ENCODE measurements around the gene MARCHF2.
"Not testable (repeated sequence)": the region's sequence is repeated elsewhere in the genome, so short reads cannot be mapped to it uniquely, and the experiment has no call there.

Gene MARCHF2, protein sequence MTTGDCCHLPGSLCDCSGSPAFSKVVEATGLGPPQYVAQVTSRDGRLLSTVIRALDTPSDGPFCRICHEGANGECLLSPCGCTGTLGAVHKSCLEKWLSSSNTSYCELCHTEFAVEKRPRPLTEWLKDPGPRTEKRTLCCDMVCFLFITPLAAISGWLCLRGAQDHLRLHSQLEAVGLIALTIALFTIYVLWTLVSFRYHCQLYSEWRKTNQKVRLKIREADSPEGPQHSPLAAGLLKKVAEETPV

GRCh38 chr19:8412783-8413628 is at the start of gene MARCHF2:
Gene MARCHF2 (plus strand): TSS chr19:8413305. CDS start chr19:8421841, 8,536 bp downstream.
- Histone ChIP-seq H3K4me3 (ENCODE audit: low read depth in 1 of 2, low read length in 2 of 2) (peak within 1 kb of the TSS; percentile 66 to 92), H3K36me3 (ENCODE audit: insufficient read depth, low read length) (no peaks in the 10 kb centered on the region), H3K27ac (ENCODE audit: low read depth, low read length) (peak within 1 kb of the TSS; percentile 47), H3K27me3 (ENCODE audit: control insufficient read depth in 1 of 2, insufficient read depth in 2 of 2, low read length in 2 of 2) (no peaks in the 10 kb centered on the region), H3K9me3 (ENCODE audit: low read length) (no peaks in the 10 kb centered on the region), H3K4me1 (ENCODE audit: insufficient read depth, low read length) (peaks cover 32% of the 10 kb centered on the region), H3K9ac (ENCODE audit: low read length) (peak within 1 kb of the TSS; percentile 68)

GRCh38 chr19:8363803-8364771 is 49.0 kb upstream of the MARCHF2 start, which contains the start of gene ANGPTL4:
Gene ANGPTL4 (plus strand): TSS chr19:8364155. CDS start chr19:8364322, 167 bp downstream.
- peak within 1 kb of the TSS; percentile 49 for H3K9ac ChIP-seq (ENCODE audit: low read length)

DNA sequence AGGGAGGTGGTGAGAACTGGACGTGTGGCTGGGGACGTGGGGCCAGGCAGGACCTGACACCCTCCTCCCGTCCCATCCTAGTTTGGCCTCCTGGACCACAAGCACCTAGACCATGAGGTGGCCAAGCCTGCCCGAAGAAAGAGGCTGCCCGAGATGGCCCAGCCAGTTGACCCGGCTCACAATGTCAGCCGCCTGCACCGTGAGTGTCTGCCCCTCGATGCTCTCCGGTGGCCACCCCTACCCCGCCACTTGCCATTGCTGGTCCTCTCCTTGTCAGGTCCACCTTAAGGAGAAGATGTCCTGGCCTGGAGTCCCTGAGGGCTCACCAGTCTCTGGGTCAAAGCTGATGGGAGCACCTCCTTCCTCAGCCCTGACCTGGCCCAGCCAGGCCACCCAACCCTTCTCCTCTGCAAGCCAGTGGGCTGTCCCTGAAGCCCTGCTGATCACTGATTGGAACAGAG is 47.0 kb upstream of the MARCHF2 start:
- H3K36me3 ChIP-seq (ENCODE audit: insufficient read depth, low read length) = peaks cover 19% of the 10 kb centered on the region
- no peak overlapping the region for H3K27ac ChIP-seq (ENCODE audit: low read depth, low read length)
- no peak overlapping the region for H3K9ac ChIP-seq (ENCODE audit: low read length)
- H3K4me1 ChIP-seq (ENCODE audit: insufficient read depth, low read length) = peaks cover 47% of the 10 kb centered on the region
- no peak overlapping the region for H3K4me3 ChIP-seq (ENCODE audit: low read depth in 1 of 2, low read length in 2 of 2)
- H3K9me3 ChIP-seq (ENCODE audit: low read length) = no peaks in the 10 kb centered on the region
- H3K27me3 ChIP-seq (ENCODE audit: control insufficient read depth in 1 of 2, insufficient read depth in 2 of 2, low read length in 2 of 2) = no peaks in the 10 kb centered on the region

More at GRCh38 chr19:8363803-8364771, 49.0 kb upstream of the MARCHF2 start, which contains the start of gene ANGPTL4:
- Histone ChIP-seq H3K4me1 (ENCODE audit: insufficient read depth, low read length) (peaks cover 47% of the 10 kb centered on the region), H3K27me3 (ENCODE audit: control insufficient read depth in 1 of 2, insufficient read depth in 2 of 2, low read length in 2 of 2) (no peaks in the 10 kb centered on the region), H3K36me3 (ENCODE audit: insufficient read depth, low read length) (peaks cover 12% of the 10 kb centered on the region), H3K4me3 (ENCODE audit: low read depth in 1 of 2, low read length in 2 of 2) (peak within 1 kb of the TSS; percentile 71 to 81), H3K9me3 (ENCODE audit: low read length) (no peaks in the 10 kb centered on the region), H3K27ac (ENCODE audit: low read depth, low read length) (peak within 1 kb of the TSS; percentile 86)

- Histone ChIP-seq H3K4me1 (ENCODE audit: insufficient read depth, low read length) (peaks cover 44% of the 10 kb centered on the region), H3K4me3 (ENCODE audit: low read depth in 1 of 2, low read length in 2 of 2) (peak overlapping the region; percentile 50 to 54), H3K36me3 (ENCODE audit: insufficient read depth, low read length) (peaks cover 19% of the 10 kb centered on the region)
Measured at GRCh38 chr19:8366961-8367326, 46.2 kb upstream of the MARCHF2 start.

GRCh38 chr19:8367327-8368001 is 45.6 kb upstream of the MARCHF2 start:
- Histone ChIP-seq H3K9ac (ENCODE audit: low read length) (peak overlapping the region; percentile 27), H3K4me3 (ENCODE audit: low read depth in 1 of 2, low read length in 2 of 2) (peak overlapping the region; percentile 50 to 54), H3K4me1 (ENCODE audit: insufficient read depth, low read length) (peaks cover 40% of the 10 kb centered on the region)

More at GRCh38 chr19:8366961-8367326, 46.2 kb upstream of the MARCHF2 start:
- peak overlapping the region; percentile 92 for H3K27ac ChIP-seq (ENCODE audit: low read depth, low read length)
- peak overlapping the region; percentile 27 for H3K9ac ChIP-seq (ENCODE audit: low read length)
- no peaks in the 10 kb centered on the region for H3K27me3 ChIP-seq (ENCODE audit: control insufficient read depth in 1 of 2, insufficient read depth in 2 of 2, low read length in 2 of 2)
- no peaks in the 10 kb centered on the region for H3K9me3 ChIP-seq (ENCODE audit: low read length)

DNA sequence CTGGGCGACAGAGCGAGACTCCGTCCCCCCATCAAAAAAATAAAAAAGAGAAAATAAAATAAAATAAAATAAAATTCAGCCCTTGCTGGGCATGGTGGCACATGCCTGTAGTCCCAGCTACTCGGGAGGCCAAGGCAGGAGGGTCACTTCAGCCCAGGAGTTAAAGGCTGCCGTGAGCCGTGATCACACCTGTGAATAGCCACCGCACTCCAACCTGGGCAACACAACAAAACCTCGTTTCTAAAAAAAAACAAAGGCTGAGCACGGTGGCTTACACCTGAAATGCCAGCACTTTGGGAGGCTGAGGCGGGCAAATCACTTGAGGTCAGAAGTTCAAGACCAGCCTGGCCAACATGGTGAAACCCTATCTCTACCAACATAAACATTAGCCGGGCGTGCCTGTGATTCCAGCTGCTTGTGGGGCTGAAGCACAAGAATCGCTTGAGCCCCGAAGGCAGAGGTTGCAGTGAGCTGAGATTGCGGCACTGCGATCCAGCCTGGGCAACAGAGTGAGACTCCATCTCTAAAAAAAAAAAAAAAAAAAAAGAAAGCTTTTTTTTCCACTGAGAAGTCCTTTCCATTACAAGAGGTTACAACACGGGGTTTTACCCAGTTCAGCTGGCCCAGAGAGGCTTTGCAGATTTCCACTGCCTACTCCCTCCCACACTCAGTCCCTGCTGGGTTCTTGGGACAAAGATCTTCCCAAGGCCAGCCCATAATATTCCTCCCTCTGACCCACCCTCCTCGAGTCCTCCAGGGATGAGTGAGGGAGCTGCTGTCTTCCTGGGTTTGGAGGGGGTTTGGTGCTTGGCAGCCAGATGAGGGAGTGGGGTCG is 42.7 kb upstream of the MARCHF2 start:
- Histone ChIP-seq H3K27me3 (ENCODE audit: control insufficient read depth in 1 of 2, insufficient read depth in 2 of 2, low read length in 2 of 2) (no peaks in the 10 kb centered on the region), H3K9me3 (ENCODE audit: low read length) (no peaks in the 10 kb centered on the region), H3K27ac (ENCODE audit: low read depth, low read length) (peak overlapping the region; percentile 44), H3K36me3 (ENCODE audit: insufficient read depth, low read length) (peaks cover 27% of the 10 kb centered on the region), H3K4me1 (ENCODE audit: insufficient read depth, low read length) (peaks cover 31% of the 10 kb centered on the region), H3K9ac (ENCODE audit: low read length) (no peak overlapping the region), H3K4me3 (ENCODE audit: low read depth in 1 of 2, low read length in 2 of 2) (no peak overlapping the region)

More at GRCh38 chr19:8367327-8368001, 45.6 kb upstream of the MARCHF2 start:
- Histone ChIP-seq H3K9me3 (ENCODE audit: low read length) (no peaks in the 10 kb centered on the region), H3K36me3 (ENCODE audit: insufficient read depth, low read length) (peaks cover 19% of the 10 kb centered on the region), H3K27me3 (ENCODE audit: control insufficient read depth in 1 of 2, insufficient read depth in 2 of 2, low read length in 2 of 2) (no peaks in the 10 kb centered on the region), H3K27ac (ENCODE audit: low read depth, low read length) (peak overlapping the region; percentile 92)

DNA sequence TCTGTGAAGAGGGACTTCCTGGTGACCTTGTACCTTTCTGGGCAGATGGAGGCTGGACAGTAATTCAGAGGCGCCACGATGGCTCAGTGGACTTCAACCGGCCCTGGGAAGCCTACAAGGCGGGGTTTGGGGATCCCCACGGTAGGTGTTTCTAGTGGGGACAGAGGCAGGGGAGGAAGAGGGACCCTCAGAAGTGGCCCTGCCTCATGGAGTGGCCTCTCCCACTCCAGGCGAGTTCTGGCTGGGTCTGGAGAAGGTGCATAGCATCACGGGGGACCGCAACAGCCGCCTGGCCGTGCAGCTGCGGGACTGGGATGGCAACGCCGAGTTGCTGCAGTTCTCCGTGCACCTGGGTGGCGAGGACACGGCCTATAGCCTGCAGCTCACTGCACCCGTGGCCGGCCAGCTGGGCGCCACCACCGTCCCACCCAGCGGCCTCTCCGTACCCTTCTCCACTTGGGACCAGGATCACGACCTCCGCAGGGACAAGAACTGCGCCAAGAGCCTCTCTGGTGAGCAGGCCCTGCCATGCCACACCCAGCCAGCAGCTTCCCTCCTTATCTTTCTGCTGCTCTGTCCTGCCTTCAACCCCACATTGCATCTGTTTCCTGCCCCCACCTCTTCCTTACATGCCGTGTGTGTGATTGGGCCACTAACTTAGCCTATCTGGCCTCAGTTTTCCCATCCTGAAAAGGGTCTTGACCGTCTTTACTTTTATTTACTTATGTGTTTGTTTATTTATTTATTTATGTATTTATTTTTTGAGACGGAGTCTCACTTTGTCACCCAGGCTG is 41.9 kb upstream of the MARCHF2 start:
- H3K27ac ChIP-seq (ENCODE audit: low read depth, low read length) = peak overlapping the region; percentile 44
- H3K36me3 ChIP-seq (ENCODE audit: insufficient read depth, low read length) = peaks cover 27% of the 10 kb centered on the region

GRCh38 chr19:8373867-8374813 is 39.0 kb upstream of the MARCHF2 start:
- Histone ChIP-seq H3K9me3 (ENCODE audit: low read length) (no peaks in the 10 kb centered on the region), H3K4me1 (ENCODE audit: insufficient read depth, low read length) (no peaks in the 10 kb centered on the region), H3K36me3 (ENCODE audit: insufficient read depth, low read length) (peaks cover 14% of the 10 kb centered on the region), H3K9ac (ENCODE audit: low read length) (no peak overlapping the region), H3K27me3 (ENCODE audit: control insufficient read depth in 1 of 2, insufficient read depth in 2 of 2, low read length in 2 of 2) (no peaks in the 10 kb centered on the region), H3K27ac (ENCODE audit: low read depth, low read length) (no peak overlapping the region), H3K4me3 (ENCODE audit: low read depth in 1 of 2, low read length in 2 of 2) (no peak overlapping the region)

More for the DNA sequence above, 41.9 kb upstream of the MARCHF2 start:
- peaks cover 27% of the 10 kb centered on the region for H3K4me1 ChIP-seq (ENCODE audit: insufficient read depth, low read length)
- no peak overlapping the region for H3K9ac ChIP-seq (ENCODE audit: low read length)
- H3K27me3 ChIP-seq (ENCODE audit: control insufficient read depth in 1 of 2, insufficient read depth in 2 of 2, low read length in 2 of 2) = no peaks in the 10 kb centered on the region
- no peak overlapping the region for H3K4me3 ChIP-seq (ENCODE audit: low read depth in 1 of 2, low read length in 2 of 2)
- no peaks in the 10 kb centered on the region for H3K9me3 ChIP-seq (ENCODE audit: low read length)

DNA sequence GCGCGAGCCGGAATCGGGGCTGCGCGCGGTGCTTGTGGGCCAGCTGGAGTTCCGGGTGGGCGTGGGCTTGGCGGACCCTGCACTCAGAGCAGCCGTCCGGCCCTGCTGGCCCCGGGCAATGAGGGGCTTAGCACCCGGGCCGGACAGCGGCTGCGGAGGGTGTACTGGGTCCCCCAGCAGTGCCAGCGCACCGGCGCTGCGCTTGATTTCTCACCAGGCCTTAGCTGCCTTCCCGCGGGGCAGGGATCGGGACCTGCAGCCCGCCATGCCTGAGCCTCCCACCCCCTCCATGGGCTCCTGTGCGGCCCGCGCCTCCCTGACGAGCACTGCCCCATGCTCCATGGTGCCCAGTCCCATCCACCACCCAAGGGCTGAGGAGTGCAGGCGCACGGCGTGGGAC is 37.3 kb upstream of the MARCHF2 start:
- H3K4me3 ChIP-seq (ENCODE audit: low read depth in 1 of 2, low read length in 2 of 2); H3K4me1 ChIP-seq (ENCODE audit: insufficient read depth, low read length); H3K36me3 ChIP-seq (ENCODE audit: insufficient read depth, low read length); H3K27me3 ChIP-seq (ENCODE audit: control insufficient read depth in 1 of 2, insufficient read depth in 2 of 2, low read length in 2 of 2); H3K9me3 ChIP-seq (ENCODE audit: low read length); H3K9ac ChIP-seq (ENCODE audit: low read length); H3K27ac ChIP-seq (ENCODE audit: low read depth, low read length): not testable (repeated sequence)
